Spleen (tissue), 7 donors: ENCODE measurements around the gene CD8B.
"Not testable (repeated sequence)": the region's sequence is repeated elsewhere in the genome, so short reads cannot be mapped to it uniquely, and the experiment has no call there.

ENCODE experiments used
- POLR2AphosphoS5 ChIP-seq, 3 donors: sonication (generic); formaldehyde crosslinking; IDR thresholded peaks; one replicate each; pipeline ENCODE4 v1.5.1; 2017; ENCODE audit warnings: antibody characterized with exemption in 3 of 3
- TF ChIP-seq, protein P1 (sequence below), 11 experiments: fragments of 200-600 bp in 7 of 11; fragments of 450-650 bp in 4 of 11; sonication (generic) in 4 of 11; IDR thresholded peaks in 8 of 11; conservative IDR thresholded peaks in 3 of 11; 1 replicate in 7 of 11; 2 replicates in 4 of 11; pipeline versions ENCODE4 v1.4.0 to v1.8.0; 2016 to 2021; ENCODE audit warnings: antibody characterized with exemption in 11 of 11, inconsistent platforms in 4 of 11, mild to moderate bottlenecking in 1 of 11
- donor health status: DM: no; HTN: no; CAD: no; lungs with moderate emphysema.
- donor health status: DM: no; HTN: no; CAD: no.
- donor health status: DM: no; HTN: no; CAD: no.

DNA sequence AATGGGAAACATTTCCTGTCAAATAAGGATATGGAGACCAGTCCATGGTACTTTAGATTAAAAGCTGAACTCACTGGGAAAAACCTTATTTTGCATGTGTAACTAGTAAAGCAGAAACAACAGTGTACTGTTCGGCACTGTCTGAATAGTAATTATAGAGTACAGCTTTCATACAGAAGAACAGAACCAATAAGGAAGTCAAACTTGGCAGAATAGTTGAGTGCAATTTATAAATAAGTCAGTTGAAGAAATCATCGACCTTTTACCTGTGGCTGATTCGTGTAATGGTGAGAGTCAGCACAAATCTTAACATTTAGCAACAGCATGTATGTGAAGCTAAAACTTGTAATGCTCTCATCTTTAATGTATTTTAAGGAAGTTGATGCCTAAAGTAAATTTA, 24.3 kb upstream of the CD8B start:
- TF ChIP-seq, protein P1, sequence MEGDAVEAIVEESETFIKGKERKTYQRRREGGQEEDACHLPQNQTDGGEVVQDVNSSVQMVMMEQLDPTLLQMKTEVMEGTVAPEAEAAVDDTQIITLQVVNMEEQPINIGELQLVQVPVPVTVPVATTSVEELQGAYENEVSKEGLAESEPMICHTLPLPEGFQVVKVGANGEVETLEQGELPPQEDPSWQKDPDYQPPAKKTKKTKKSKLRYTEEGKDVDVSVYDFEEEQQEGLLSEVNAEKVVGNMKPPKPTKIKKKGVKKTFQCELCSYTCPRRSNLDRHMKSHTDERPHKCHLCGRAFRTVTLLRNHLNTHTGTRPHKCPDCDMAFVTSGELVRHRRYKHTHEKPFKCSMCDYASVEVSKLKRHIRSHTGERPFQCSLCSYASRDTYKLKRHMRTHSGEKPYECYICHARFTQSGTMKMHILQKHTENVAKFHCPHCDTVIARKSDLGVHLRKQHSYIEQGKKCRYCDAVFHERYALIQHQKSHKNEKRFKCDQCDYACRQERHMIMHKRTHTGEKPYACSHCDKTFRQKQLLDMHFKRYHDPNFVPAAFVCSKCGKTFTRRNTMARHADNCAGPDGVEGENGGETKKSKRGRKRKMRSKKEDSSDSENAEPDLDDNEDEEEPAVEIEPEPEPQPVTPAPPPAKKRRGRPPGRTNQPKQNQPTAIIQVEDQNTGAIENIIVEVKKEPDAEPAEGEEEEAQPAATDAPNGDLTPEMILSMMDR (IDR thresholded peaks at IDR 0.05 in 8 of 11, conservative IDR thresholded peaks at IDR 0.05 in 3 of 11) = not testable (repeated sequence)
- not testable (repeated sequence) for TF ChIP-seq POLR2AphosphoS5 (IDR thresholded peaks at IDR 0.05)
